Liver (tissue), 3 donors: ENCODE data around the gene TMEM108.

Experiments used
- EGR1 ChIP-seq, 2 donors: IDR thresholded peaks; 2 replicates each; pipeline ENCODE4 v1.6.1; 2016 to 2018; ENCODE audit warnings: antibody characterized with exemption in 2 of 2, low read depth in 2 of 2
- FOXA1 ChIP-seq: IDR thresholded peaks from 2 replicates; pipeline ENCODE4 v1.6.1; 2016; ENCODE audit warnings: antibody characterized with exemption
- GABPA ChIP-seq, 2 donors: IDR thresholded peaks in 1 of 2; conservative IDR thresholded peaks in 1 of 2; 2 replicates each; pipeline ENCODE4 v1.6.1; 2016; ENCODE audit warnings: antibody characterized with exemption in 2 of 2, mild to moderate bottlenecking in 1 of 2, moderate library complexity in 1 of 2
- HNF4A ChIP-seq, 2 donors: conservative IDR thresholded peaks; 2 replicates each; pipeline ENCODE4 v1.6.1; 2016; ENCODE audit warnings: antibody characterized with exemption in 2 of 2, mild to moderate bottlenecking in 2 of 2
- HNF4G ChIP-seq: IDR thresholded peaks from 2 replicates; pipeline ENCODE4 v1.6.1; 2016; ENCODE audit warnings: antibody characterized with exemption
- JUND ChIP-seq, 2 donors: IDR thresholded peaks; 2 replicates each; pipeline ENCODE4 v1.6.1; 2016; ENCODE audit warnings: antibody characterized with exemption in 2 of 2
- NR2F2 ChIP-seq: IDR thresholded peaks from 2 replicates; pipeline ENCODE4 v1.6.1; 2016; ENCODE audit warnings: antibody characterized with exemption
- SP1 ChIP-seq: IDR thresholded peaks from 2 replicates; pipeline ENCODE4 v1.6.1; 2018; ENCODE audit warnings: antibody characterized with exemption, mild to moderate bottlenecking
- TAF1 ChIP-seq: conservative IDR thresholded peaks from 2 replicates; pipeline ENCODE4 v1.6.1; 2016; ENCODE audit warnings: antibody characterized with exemption, mild to moderate bottlenecking
- TF ChIP-seq, protein P1 (sequence below): fragments of 150-350 bp; IDR thresholded peaks from 2 replicates; pipeline ENCODE4 v1.5.1; 2017; ENCODE audit warnings: improper control_type of control experiment, low read depth, low read length; ENCODE audit not compliant: missing input control
- TF ChIP-seq, protein P2 (sequence below): IDR thresholded peaks from 2 replicates; pipeline ENCODE4 v1.6.1; 2016; ENCODE audit warnings: antibody characterized with exemption
- TF ChIP-seq, protein P3 (sequence below): IDR thresholded peaks from 2 replicates; pipeline ENCODE4 v1.6.1; 2016; ENCODE audit warnings: antibody characterized with exemption
- TF ChIP-seq, protein P4 (sequence below): IDR thresholded peaks from 2 replicates; pipeline ENCODE4 v1.6.1; 2016; ENCODE audit warnings: antibody characterized with exemption, mild to moderate bottlenecking
- TF ChIP-seq, protein P5 (sequence below): IDR thresholded peaks from 2 replicates; pipeline ENCODE4 v1.6.1; 2016; ENCODE audit warnings: antibody characterized with exemption
- donor health status: healthy.
- donor health status: healthy.

DNA sequence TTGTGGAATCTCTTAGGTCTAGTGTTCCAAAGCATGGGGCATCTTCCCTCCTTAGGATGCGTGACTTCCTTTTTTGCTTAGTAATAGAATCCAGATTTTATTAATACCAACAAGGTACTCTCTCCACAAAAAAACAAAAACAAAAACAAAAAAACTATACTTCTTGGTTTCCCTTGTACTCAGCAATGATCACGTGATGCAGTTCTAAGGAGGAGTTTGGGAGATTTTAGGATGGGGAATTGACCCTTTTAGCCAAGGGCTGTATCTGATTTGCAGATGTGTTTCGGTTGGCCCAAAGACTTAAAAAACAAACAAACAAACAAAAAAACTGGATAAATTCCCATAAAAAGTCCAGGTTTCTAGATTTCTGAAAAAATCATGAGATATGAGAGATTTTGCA lies 12.6 kb upstream of the TMEM108 start:
- TF ChIP-seq, protein P1, sequence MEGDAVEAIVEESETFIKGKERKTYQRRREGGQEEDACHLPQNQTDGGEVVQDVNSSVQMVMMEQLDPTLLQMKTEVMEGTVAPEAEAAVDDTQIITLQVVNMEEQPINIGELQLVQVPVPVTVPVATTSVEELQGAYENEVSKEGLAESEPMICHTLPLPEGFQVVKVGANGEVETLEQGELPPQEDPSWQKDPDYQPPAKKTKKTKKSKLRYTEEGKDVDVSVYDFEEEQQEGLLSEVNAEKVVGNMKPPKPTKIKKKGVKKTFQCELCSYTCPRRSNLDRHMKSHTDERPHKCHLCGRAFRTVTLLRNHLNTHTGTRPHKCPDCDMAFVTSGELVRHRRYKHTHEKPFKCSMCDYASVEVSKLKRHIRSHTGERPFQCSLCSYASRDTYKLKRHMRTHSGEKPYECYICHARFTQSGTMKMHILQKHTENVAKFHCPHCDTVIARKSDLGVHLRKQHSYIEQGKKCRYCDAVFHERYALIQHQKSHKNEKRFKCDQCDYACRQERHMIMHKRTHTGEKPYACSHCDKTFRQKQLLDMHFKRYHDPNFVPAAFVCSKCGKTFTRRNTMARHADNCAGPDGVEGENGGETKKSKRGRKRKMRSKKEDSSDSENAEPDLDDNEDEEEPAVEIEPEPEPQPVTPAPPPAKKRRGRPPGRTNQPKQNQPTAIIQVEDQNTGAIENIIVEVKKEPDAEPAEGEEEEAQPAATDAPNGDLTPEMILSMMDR, result no peak
- no peak for TF ChIP-seq SP1
- TF ChIP-seq FOXA1, result no peak
- TF ChIP-seq, protein P2, sequence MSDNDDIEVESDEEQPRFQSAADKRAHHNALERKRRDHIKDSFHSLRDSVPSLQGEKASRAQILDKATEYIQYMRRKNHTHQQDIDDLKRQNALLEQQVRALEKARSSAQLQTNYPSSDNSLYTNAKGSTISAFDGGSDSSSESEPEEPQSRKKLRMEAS, result no peak
- TF ChIP-seq TAF1, result no peak
- TF ChIP-seq, protein P3, sequence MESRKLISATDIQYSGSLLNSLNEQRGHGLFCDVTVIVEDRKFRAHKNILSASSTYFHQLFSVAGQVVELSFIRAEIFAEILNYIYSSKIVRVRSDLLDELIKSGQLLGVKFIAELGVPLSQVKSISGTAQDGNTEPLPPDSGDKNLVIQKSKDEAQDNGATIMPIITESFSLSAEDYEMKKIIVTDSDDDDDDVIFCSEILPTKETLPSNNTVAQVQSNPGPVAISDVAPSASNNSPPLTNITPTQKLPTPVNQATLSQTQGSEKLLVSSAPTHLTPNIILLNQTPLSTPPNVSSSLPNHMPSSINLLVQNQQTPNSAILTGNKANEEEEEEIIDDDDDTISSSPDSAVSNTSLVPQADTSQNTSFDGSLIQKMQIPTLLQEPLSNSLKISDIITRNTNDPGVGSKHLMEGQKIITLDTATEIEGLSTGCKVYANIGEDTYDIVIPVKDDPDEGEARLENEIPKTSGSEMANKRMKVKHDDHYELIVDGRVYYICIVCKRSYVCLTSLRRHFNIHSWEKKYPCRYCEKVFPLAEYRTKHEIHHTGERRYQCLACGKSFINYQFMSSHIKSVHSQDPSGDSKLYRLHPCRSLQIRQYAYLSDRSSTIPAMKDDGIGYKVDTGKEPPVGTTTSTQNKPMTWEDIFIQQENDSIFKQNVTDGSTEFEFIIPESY, result no peak
- no peak for TF ChIP-seq JUND (IDR thresholded peaks at IDR 0.05)
- TF ChIP-seq EGR1 (IDR thresholded peaks at IDR 0.05; ENCODE audit: low read depth in 2 of 2), result no peak
- TF ChIP-seq, protein P4, sequence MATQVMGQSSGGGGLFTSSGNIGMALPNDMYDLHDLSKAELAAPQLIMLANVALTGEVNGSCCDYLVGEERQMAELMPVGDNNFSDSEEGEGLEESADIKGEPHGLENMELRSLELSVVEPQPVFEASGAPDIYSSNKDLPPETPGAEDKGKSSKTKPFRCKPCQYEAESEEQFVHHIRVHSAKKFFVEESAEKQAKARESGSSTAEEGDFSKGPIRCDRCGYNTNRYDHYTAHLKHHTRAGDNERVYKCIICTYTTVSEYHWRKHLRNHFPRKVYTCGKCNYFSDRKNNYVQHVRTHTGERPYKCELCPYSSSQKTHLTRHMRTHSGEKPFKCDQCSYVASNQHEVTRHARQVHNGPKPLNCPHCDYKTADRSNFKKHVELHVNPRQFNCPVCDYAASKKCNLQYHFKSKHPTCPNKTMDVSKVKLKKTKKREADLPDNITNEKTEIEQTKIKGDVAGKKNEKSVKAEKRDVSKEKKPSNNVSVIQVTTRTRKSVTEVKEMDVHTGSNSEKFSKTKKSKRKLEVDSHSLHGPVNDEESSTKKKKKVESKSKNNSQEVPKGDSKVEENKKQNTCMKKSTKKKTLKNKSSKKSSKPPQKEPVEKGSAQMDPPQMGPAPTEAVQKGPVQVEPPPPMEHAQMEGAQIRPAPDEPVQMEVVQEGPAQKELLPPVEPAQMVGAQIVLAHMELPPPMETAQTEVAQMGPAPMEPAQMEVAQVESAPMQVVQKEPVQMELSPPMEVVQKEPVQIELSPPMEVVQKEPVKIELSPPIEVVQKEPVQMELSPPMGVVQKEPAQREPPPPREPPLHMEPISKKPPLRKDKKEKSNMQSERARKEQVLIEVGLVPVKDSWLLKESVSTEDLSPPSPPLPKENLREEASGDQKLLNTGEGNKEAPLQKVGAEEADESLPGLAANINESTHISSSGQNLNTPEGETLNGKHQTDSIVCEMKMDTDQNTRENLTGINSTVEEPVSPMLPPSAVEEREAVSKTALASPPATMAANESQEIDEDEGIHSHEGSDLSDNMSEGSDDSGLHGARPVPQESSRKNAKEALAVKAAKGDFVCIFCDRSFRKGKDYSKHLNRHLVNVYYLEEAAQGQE, result no peak
- TF ChIP-seq NR2F2, result no peak
- TF ChIP-seq, protein P5, sequence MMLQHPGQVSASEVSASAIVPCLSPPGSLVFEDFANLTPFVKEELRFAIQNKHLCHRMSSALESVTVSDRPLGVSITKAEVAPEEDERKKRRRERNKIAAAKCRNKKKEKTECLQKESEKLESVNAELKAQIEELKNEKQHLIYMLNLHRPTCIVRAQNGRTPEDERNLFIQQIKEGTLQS, result no peak
- no peak for TF ChIP-seq GABPA (IDR thresholded peaks at IDR 0.05 in 1 of 2, conservative IDR thresholded peaks at IDR 0.05 in 1 of 2)
- TF ChIP-seq HNF4A (conservative IDR thresholded peaks at IDR 0.05), result no peak
- TF ChIP-seq HNF4G, result no peak
